Caki2 (cell line): ENCODE data around the gene LMLN. TPM values are rescaled to one million over a fixed set of nuclear protein-coding genes. Genes with fewer than 3 reads are reported as not detected.

Experiments used
- total RNA-seq: library from RNA; depleted of rRNA; stranded (reverse); fragments of >200 nt; shearing (Covaris generic); gene quantifications from 2 replicates; pipeline ENCODE4 v1.2.3, GENCODE V29; 2014; ENCODE audit warnings: low replicate concordance; rRNA removed

LMLN gene
- total RNA-seq, 1 experiment from 2014 or later: 1.3 TPM

Other genes starting within 250 kb of the LMLN start
- gene RUBCN, start 223.3 kb upstream of the LMLN start, total RNA-seq: 3.4 and 7.9 TPM in 2 replicates
- gene FYTTD1, start 210.3 kb upstream of the LMLN start, total RNA-seq: 25.3 and 46.5 TPM in 2 replicates
- 13.3 and 18.5 TPM in 2 replicates for gene LRCH3, start 169.0 kb upstream of the LMLN start, total RNA-seq
- gene RPL35A, start 10.0 kb upstream of the LMLN start, total RNA-seq: 1,210 and 1,319 TPM in 2 replicates